OCI-LY1 (cell line): ENCODE data around the gene BTBD17.

ENCODE experiments used
- H2AFZ ChIP-seq: fragments of 200-600 bp; sonication (generic), shearing (Covaris generic); 2 replicates; pipeline ENCODE4 v1.6.0; 2014; ENCODE audit warnings: antibody characterized with exemption, mild to moderate bottlenecking, low read length
- H3F3A ChIP-seq: fragments of 200-600 bp; sonication (generic), shearing (Covaris generic); 2 replicates; pipeline ENCODE4 v1.6.0; 2014; ENCODE audit warnings: mild to moderate bottlenecking, antibody characterized with exemption, low read length, moderate library complexity; ENCODE audit not compliant: insufficient read depth
- H3K27ac ChIP-seq: fragments of 200-600 bp; sonication (generic); 2 replicates; pipeline ENCODE4 v1.5.1; 2014; ENCODE audit warnings: low read length, mixed run types, mild to moderate bottlenecking, low read depth; ENCODE audit not compliant: poor library complexity, severe bottlenecking
- H3K27me3 ChIP-seq: fragments of 200-600 bp; sonication (generic); 2 replicates; pipeline ENCODE4 v1.6.0; 2014; ENCODE audit warnings: antibody characterized with exemption, mild to moderate bottlenecking, low read length, moderate library complexity; ENCODE audit not compliant: insufficient read depth
- H3K36me3 ChIP-seq: fragments of 200-600 bp; sonication (generic); 2 replicates; pipeline ENCODE4 v1.6.1; 2014; ENCODE audit warnings: mild to moderate bottlenecking, antibody characterized with exemption, low read length, moderate library complexity, mixed read lengths; ENCODE audit not compliant: insufficient read depth
- H3K4me1 ChIP-seq: fragments of 200-600 bp; sonication (generic); 2 replicates; pipeline ENCODE4 v1.5.1; 2014; ENCODE audit warnings: mild to moderate bottlenecking, low read length, moderate library complexity; ENCODE audit not compliant: insufficient read depth, severe bottlenecking
- H3K4me2 ChIP-seq: fragments of 200-600 bp; sonication (generic), shearing (Covaris generic); 2 replicates; pipeline ENCODE4 v1.6.1; 2014; ENCODE audit warnings: low read length
- H3K4me3 ChIP-seq: fragments of 200-600 bp; sonication (generic); 2 replicates; pipeline ENCODE4 v1.5.1; 2014; ENCODE audit warnings: low read length, low read depth, mild to moderate bottlenecking, mixed read lengths; ENCODE audit not compliant: poor library complexity, severe bottlenecking
- H3K79me2 ChIP-seq: fragments of 200-600 bp; shearing (Covaris generic); 2 replicates; pipeline ENCODE4 v1.6.1; 2016; ENCODE audit warnings: mixed run types, low read length, mixed read lengths; ENCODE audit not compliant: insufficient read depth
- H3K9ac ChIP-seq: fragments of 200-600 bp; sonication (generic), shearing (Covaris generic); 2 replicates; pipeline ENCODE4 v1.6.1; 2014; ENCODE audit warnings: mild to moderate bottlenecking, low read length, mixed read lengths
- H3K9me2 ChIP-seq: fragments of 200-600 bp; sonication (generic), shearing (Covaris generic); 2 replicates; pipeline ENCODE4 v1.6.1; 2014; ENCODE audit warnings: low read depth, mild to moderate bottlenecking, low read length, mixed read lengths
- H3K9me3 ChIP-seq: fragments of 200-600 bp; shearing (Covaris generic); 2 replicates; pipeline ENCODE4 v1.6.1; 2014; ENCODE audit warnings: low read length, mixed read lengths
- H4K20me1 ChIP-seq: fragments of 200-600 bp; sonication (generic), shearing (Covaris generic); 2 replicates; pipeline ENCODE4 v1.6.0; 2016; ENCODE audit warnings: mild to moderate bottlenecking, low read length; ENCODE audit not compliant: insufficient read depth
- EZH2 ChIP-seq: fragments of 200-600 bp; sonication (generic), shearing (Covaris generic); IDR thresholded peaks from 2 replicates; pipeline ENCODE4 v1.8.0; 2017; ENCODE audit warnings: borderline replicate concordance, mixed run types, mild to moderate bottlenecking, antibody characterized with exemption, low read length, moderate library complexity, mixed read lengths
- TF ChIP-seq, protein P1 (sequence below): fragments of 200-600 bp; sonication (generic), shearing (Covaris generic); IDR thresholded peaks from 2 replicates; pipeline ENCODE4 v1.5.1; 2017; ENCODE audit warnings: mild to moderate bottlenecking, antibody characterized with exemption, low read length, moderate library complexity, mixed read lengths

Gene BTBD17

DNA sequence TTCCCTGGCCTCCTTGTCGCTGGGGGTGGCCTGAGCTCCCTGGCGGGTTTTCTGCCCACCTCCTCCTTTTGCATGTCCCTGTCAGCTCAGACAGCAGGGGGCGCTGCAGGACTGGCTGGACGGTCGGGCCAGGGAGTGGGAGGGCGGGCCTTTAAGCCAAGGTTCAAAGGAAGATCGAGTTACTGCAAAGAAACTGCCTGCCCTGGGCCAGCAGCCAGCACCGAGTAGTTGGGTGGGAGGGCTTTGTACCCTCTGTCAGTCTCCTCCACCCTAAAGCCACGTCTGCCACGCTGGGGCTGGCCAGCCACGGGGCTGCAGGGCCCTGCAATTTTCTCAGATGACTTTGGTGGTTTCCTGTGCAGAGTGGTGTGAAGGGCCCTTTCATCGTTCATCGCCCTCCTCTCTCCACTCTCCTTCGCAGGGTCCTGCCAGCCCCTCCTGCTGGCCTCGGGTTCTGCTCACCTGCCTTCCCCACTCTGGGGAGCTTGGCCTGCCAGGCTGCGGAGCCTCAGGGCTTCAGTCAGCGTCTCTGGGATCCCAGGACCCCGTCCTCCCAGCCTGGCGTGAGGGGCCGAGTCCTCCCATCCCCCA, 17.9 kb upstream of the BTBD17 start:
- Histone ChIP-seq H3K4me3 (no peak overlapping the region), H3K9me2 (no peaks in the 10 kb centered on the region), H3K27me3 (no peaks in the 10 kb centered on the region), H3K9ac (no peak overlapping the region), H3K4me2 (no peak overlapping the region), H3K4me1 (no peaks in the 10 kb centered on the region), H4K20me1 (no peaks in the 10 kb centered on the region), H3F3A (no peaks in the 10 kb centered on the region), H3K27ac (no peak overlapping the region), H3K36me3 (no peaks in the 10 kb centered on the region), H2AFZ (no peak overlapping the region), H3K79me2 (no peaks in the 10 kb centered on the region), H3K9me3 (no peaks in the 10 kb centered on the region)
- TF ChIP-seq, protein P1, sequence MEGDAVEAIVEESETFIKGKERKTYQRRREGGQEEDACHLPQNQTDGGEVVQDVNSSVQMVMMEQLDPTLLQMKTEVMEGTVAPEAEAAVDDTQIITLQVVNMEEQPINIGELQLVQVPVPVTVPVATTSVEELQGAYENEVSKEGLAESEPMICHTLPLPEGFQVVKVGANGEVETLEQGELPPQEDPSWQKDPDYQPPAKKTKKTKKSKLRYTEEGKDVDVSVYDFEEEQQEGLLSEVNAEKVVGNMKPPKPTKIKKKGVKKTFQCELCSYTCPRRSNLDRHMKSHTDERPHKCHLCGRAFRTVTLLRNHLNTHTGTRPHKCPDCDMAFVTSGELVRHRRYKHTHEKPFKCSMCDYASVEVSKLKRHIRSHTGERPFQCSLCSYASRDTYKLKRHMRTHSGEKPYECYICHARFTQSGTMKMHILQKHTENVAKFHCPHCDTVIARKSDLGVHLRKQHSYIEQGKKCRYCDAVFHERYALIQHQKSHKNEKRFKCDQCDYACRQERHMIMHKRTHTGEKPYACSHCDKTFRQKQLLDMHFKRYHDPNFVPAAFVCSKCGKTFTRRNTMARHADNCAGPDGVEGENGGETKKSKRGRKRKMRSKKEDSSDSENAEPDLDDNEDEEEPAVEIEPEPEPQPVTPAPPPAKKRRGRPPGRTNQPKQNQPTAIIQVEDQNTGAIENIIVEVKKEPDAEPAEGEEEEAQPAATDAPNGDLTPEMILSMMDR = peak; percentile 84
- TF ChIP-seq EZH2 = no peak

DNA sequence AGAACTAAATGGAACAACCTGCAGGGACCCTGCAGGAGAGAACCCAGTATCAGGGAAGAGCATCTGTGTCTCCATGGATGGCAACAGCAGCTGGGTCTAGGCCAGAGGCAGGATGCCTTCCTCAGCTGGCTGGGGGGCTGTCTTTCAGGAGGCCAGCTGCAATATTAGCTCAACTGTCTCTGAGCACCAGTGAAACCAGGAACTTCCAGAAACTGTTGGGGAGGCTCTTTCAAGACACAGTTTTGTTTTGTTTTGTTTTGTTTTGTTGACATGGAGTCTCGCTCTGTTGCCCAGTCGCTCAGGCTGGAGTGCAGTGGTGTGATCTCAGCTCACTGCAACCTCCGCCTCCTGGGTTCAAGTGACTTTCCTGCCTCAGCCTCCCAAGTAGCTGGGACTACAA, 13.2 kb upstream of the BTBD17 start:
- Histone ChIP-seq H3K27ac (no peak overlapping the region), H3K36me3 (no peaks in the 10 kb centered on the region), H3K9ac (no peak overlapping the region), H3K4me3 (no peak overlapping the region), H3K9me3 (no peaks in the 10 kb centered on the region), H3F3A (no peaks in the 10 kb centered on the region), H3K9me2 (no peaks in the 10 kb centered on the region), H3K4me1 (no peaks in the 10 kb centered on the region), H2AFZ (no peak overlapping the region), H3K4me2 (no peak overlapping the region), H3K27me3 (no peaks in the 10 kb centered on the region), H3K79me2 (no peaks in the 10 kb centered on the region), H4K20me1 (no peaks in the 10 kb centered on the region)
- no peak for TF ChIP-seq EZH2
- TF ChIP-seq, protein P1 = no peak

DNA sequence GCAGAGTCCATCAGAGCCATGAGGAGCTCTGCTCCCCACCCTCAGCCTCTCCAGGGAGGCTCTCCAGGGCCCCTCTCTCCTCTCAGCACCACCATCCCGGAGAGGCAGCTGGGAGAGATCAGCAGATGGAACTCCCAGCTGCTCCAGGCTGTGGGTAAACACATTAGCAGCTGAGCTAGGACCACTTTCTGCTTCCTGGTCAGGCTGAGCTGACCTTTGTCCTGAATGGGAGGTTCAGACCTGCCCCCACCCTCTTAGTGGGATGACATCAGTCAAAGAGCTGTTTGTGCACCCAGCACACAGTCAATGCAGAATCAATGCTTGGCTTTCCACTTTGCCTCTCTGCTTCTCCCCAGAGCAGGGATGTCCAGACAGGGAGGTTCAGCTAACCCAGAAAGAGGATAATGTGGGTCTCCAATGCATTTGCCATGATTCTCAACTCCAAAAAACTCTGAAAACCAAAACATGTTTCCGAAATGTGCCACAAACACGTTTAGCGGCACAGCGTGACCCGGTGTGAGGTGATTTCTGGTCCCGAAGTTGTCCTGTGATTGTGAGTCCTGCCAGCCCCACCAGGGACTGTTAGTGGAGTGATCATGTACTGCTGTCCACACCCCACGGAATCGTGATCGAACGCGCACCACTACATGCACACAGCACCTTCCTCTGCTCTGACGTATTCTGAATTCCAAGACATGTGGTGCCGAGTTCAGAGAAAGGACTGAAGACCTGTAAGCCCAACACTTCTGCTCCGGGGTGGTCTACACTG, 12.4 kb upstream of the BTBD17 start:
- Histone ChIP-seq H4K20me1 (no peaks in the 10 kb centered on the region), H3F3A (no peaks in the 10 kb centered on the region), H3K9me2 (no peaks in the 10 kb centered on the region), H3K4me2 (no peak overlapping the region), H3K36me3 (no peaks in the 10 kb centered on the region), H3K27me3 (no peaks in the 10 kb centered on the region), H3K27ac (no peak overlapping the region), H3K79me2 (no peaks in the 10 kb centered on the region), H3K4me3 (no peak overlapping the region), H3K9ac (no peak overlapping the region), H3K9me3 (no peaks in the 10 kb centered on the region), H2AFZ (no peak overlapping the region), H3K4me1 (no peaks in the 10 kb centered on the region)
- no peak for TF ChIP-seq EZH2
- TF ChIP-seq, protein P1 = no peak
